SK-N-SH treated with all-trans-retinoic acid at 6 μM for 48 hours (cell line): Measurements from ENCODE around the gene SYNGR3.

Experiments
- OSR1 ChIP-seq: fragments of 250-450 bp; sonication (Bioruptor Pico); IDR thresholded peaks from 2 replicates; pipeline ENCODE4 v1.8.0; 2022; ENCODE audit warnings: moderate library complexity, mild to moderate bottlenecking, inconsistent platforms
- RARB ChIP-seq: fragments of 250-450 bp; sonication (Bioruptor Pico); IDR thresholded peaks from 2 replicates; pipeline ENCODE4 v1.8.0; 2021; ENCODE audit warnings: mild to moderate bottlenecking, moderate library complexity
- ZFP30 ChIP-seq: fragments of 450-650 bp; formaldehyde crosslinking; IDR thresholded peaks from 2 replicates; pipeline ENCODE4 v1.5.0; 2022; ENCODE audit warnings: mild to moderate bottlenecking, moderate library complexity
- TF ChIP-seq, protein P1 (sequence below): fragments of 250-450 bp; sonication (Bioruptor Pico); IDR thresholded peaks from 2 replicates; pipeline ENCODE4 v1.8.0; 2021; ENCODE audit warnings: low read depth, mild to moderate bottlenecking, moderate library complexity, borderline replicate concordance
- TF ChIP-seq, protein P2 (sequence below): fragments of 250-450 bp; sonication (Bioruptor Pico); IDR thresholded peaks from 2 replicates; pipeline ENCODE4 v1.5.1; 2021; ENCODE audit warnings: mild to moderate bottlenecking, moderate library complexity
- TF ChIP-seq, protein P3 (sequence below): fragments of 250-450 bp; sonication (Bioruptor Pico); IDR thresholded peaks from 2 replicates; pipeline ENCODE4 v1.5.0; 2020; ENCODE audit warnings: mild to moderate bottlenecking, moderate library complexity

DNA sequence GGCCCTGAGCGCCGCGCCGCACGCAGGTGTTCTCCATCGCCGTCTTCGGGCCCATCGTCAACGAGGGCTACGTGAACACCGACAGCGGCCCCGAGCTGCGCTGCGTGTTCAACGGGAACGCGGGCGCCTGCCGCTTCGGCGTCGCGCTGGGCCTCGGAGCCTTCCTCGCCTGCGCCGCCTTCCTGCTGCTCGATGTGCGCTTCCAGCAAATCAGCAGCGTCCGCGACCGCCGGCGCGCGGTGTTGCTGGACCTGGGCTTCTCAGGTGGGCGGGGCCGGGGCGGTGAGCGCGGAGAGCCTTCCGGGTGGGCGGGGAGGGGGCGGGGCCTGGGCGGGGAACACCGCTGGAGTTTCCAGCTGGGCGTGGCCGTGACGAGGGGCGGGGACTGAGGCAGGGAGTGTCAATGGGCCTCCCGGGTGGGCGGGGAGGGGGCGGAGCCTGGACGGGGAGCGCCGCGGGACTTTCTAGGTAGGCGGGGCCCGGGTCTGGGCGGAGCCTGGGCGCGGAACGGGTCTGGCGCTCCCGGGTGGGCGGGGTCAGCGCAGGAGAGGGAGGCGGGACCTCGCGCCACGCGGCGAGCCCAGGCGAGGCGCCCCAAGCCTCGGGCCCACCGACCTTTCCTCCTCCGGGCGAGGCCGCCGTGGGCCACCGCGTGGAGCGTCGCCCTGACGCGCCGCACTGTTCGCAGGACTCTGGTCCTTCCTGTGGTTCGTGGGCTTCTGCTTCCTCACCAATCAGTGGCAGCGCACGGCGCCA is 2.4 kb downstream of the SYNGR3 start:
- TF ChIP-seq, protein P1, sequence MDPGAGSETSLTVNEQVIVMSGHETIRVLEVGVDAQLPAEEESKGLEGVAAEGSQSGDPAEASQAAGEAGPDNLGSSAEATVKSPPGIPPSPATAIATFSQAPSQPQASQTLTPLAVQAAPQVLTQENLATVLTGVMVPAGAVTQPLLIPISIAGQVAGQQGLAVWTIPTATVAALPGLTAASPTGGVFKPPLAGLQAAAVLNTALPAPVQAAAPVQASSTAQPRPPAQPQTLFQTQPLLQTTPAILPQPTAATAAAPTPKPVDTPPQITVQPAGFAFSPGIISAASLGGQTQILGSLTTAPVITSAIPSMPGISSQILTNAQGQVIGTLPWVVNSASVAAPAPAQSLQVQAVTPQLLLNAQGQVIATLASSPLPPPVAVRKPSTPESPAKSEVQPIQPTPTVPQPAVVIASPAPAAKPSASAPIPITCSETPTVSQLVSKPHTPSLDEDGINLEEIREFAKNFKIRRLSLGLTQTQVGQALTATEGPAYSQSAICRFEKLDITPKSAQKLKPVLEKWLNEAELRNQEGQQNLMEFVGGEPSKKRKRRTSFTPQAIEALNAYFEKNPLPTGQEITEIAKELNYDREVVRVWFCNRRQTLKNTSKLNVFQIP (CRISPR knock-in tag): no peak
- no peak for TF ChIP-seq OSR1
- TF ChIP-seq, protein P2, sequence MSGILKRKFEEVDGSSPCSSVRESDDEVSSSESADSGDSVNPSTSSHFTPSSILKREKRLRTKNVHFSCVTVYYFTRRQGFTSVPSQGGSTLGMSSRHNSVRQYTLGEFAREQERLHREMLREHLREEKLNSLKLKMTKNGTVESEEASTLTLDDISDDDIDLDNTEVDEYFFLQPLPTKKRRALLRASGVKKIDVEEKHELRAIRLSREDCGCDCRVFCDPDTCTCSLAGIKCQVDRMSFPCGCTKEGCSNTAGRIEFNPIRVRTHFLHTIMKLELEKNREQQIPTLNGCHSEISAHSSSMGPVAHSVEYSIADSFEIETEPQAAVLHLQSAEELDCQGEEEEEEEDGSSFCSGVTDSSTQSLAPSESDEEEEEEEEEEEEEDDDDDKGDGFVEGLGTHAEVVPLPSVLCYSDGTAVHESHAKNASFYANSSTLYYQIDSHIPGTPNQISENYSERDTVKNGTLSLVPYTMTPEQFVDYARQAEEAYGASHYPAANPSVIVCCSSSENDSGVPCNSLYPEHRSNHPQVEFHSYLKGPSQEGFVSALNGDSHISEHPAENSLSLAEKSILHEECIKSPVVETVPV (CRISPR knock-in tag): no peak
- TF ChIP-seq RARB: no peak
- no peak for TF ChIP-seq ZFP30
- TF ChIP-seq, protein P3, sequence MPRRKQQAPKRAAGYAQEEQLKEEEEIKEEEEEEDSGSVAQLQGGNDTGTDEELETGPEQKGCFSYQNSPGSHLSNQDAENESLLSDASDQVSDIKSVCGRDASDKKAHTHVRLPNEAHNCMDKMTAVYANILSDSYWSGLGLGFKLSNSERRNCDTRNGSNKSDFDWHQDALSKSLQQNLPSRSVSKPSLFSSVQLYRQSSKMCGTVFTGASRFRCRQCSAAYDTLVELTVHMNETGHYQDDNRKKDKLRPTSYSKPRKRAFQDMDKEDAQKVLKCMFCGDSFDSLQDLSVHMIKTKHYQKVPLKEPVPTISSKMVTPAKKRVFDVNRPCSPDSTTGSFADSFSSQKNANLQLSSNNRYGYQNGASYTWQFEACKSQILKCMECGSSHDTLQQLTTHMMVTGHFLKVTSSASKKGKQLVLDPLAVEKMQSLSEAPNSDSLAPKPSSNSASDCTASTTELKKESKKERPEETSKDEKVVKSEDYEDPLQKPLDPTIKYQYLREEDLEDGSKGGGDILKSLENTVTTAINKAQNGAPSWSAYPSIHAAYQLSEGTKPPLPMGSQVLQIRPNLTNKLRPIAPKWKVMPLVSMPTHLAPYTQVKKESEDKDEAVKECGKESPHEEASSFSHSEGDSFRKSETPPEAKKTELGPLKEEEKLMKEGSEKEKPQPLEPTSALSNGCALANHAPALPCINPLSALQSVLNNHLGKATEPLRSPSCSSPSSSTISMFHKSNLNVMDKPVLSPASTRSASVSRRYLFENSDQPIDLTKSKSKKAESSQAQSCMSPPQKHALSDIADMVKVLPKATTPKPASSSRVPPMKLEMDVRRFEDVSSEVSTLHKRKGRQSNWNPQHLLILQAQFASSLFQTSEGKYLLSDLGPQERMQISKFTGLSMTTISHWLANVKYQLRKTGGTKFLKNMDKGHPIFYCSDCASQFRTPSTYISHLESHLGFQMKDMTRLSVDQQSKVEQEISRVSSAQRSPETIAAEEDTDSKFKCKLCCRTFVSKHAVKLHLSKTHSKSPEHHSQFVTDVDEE (CRISPR knock-in tag): no peak
